ENCODE measurements around the gene UBR2. TPM values are rescaled to one million over a fixed set of nuclear protein-coding genes. Genes with fewer than 3 reads are reported as not detected.
A peak's percentile ranks its signal among the peaks of the same experiment; 100 is the strongest.
"Not testable (repeated sequence)": the region's sequence is repeated elsewhere in the genome, so short reads cannot be mapped to it uniquely, and the experiment has no call there.

Gene UBR2
- total RNA-seq, 1 donor from 2014 or later = 40.8 TPM

- Mint-ChIP-seq H3K36me3 (ENCODE audit: low read depth) (no peaks in the 10 kb centered on the region), H3K27ac (no peak overlapping the region), H3K4me1 (peaks cover 11% of the 10 kb centered on the region), H3K4me3 (no peak overlapping the region), H3K27me3 (no peaks in the 10 kb centered on the region), H3K9me3 (no peaks in the 10 kb centered on the region)
- intact Hi-C loops (cut with micrococcal nuclease) = no loop called here
- ATAC-seq (ENCODE audit: low read depth) (no peak), DNase-seq (no peak)
- ChIA-PET POLR2A (interaction anchor here (0.6 kb wide), 1 partner anchor 17 kb away, joined by 3 read pairs; no protein-coding TSS in a partner anchor), CTCF (interaction anchor here (0.7 to 1.3 kb wide), 3 partner anchors 20 to 469 kb away, joined by 3 read pairs; no protein-coding TSS in a partner anchor)
- TF ChIP-seq CTCF (IDR thresholded peaks at IDR 0.05) = no peak
Measured at GRCh38 chr6:42552380-42552779, 11.4 kb upstream of the UBR2 start.

GRCh38 chr6:42555477-42556457, 8.1 kb upstream of the UBR2 start:
- Mint-ChIP-seq H3K36me3 (ENCODE audit: low read depth) (no peaks in the 10 kb centered on the region), H3K4me3 (no peak overlapping the region), H3K27me3 (no peaks in the 10 kb centered on the region), H3K4me1 (peaks cover 4% of the 10 kb centered on the region), H3K9me3 (no peaks in the 10 kb centered on the region), H3K27ac (no peak overlapping the region)
- CTCF ChIA-PET = interaction anchor here (4.6 kb wide), 1 partner anchor 8 kb away, joined by 27 read pairs; no protein-coding TSS in a partner anchor
- ATAC-seq (ENCODE audit: low read depth) = peak; percentile 34
- intact Hi-C loops (cut with micrococcal nuclease) = no loop called here
- POLR2A ChIA-PET = interaction anchor here (0.6 kb wide), 1 partner anchor 244 kb away, joined by 4 read pairs; no protein-coding TSS in a partner anchor
- DNase-seq = no peak
- no peak for TF ChIP-seq CTCF (IDR thresholded peaks at IDR 0.05)

- H3K4me1 Mint-ChIP-seq = peaks cover 4% of the 10 kb centered on the region
- ATAC-seq (ENCODE audit: low read depth) (no peak), DNase-seq (no peak)
- H3K27me3 Mint-ChIP-seq = no peaks in the 10 kb centered on the region
- H3K27ac Mint-ChIP-seq = no peak overlapping the region
- CTCF ChIA-PET = interaction anchor here (4.6 kb wide), 1 partner anchor 9 kb away, joined by 27 read pairs; no protein-coding TSS in a partner anchor
- H3K36me3 Mint-ChIP-seq (ENCODE audit: low read depth) = no peaks in the 10 kb centered on the region
- intact Hi-C loops (cut with micrococcal nuclease) = no loop called here
- POLR2A ChIA-PET = interaction anchor here (0.6 kb wide), 1 partner anchor 243 kb away, joined by 4 read pairs; no protein-coding TSS in a partner anchor
- no peak overlapping the region for H3K4me3 Mint-ChIP-seq
- TF ChIP-seq CTCF (IDR thresholded peaks at IDR 0.05) = no peak
- H3K9me3 Mint-ChIP-seq = no peaks in the 10 kb centered on the region
Measured at GRCh38 chr6:42556462-42556861, 7.4 kb upstream of the UBR2 start.

GRCh38 chr6:42559276-42559675, 4.6 kb upstream of the UBR2 start:
- peaks cover 10% of the 10 kb centered on the region for H3K4me1 Mint-ChIP-seq
- H3K36me3 Mint-ChIP-seq (ENCODE audit: low read depth); H3K9me3 Mint-ChIP-seq; intact Hi-C loops (cut with micrococcal nuclease); ATAC-seq (ENCODE audit: low read depth); H3K27me3 Mint-ChIP-seq; H3K4me3 Mint-ChIP-seq; H3K27ac Mint-ChIP-seq; DNase-seq: not testable (repeated sequence)
- CTCF ChIA-PET = interaction anchor here (4.6 kb wide), 1 partner anchor 12 kb away, joined by 27 read pairs; no protein-coding TSS in a partner anchor
- POLR2A ChIA-PET = interaction anchor here (0.6 kb wide), 1 partner anchor 11 kb away, joined by 3 read pairs; no protein-coding TSS in a partner anchor

- ChIA-PET CTCF (interaction anchor here (0.9 kb wide), 1 partner anchor 14 kb away, joined by 6 read pairs; no protein-coding TSS in a partner anchor), POLR2A (interaction anchor here (0.6 kb wide), 1 partner anchor 78 kb away, joined by 3 read pairs; no protein-coding TSS in a partner anchor)
- Mint-ChIP-seq H3K4me3 (no peak overlapping the region), H3K36me3 (ENCODE audit: low read depth) (peaks cover 16% of the 10 kb centered on the region), H3K9me3 (no peaks in the 10 kb centered on the region), H3K27ac (no peak overlapping the region), H3K27me3 (no peaks in the 10 kb centered on the region), H3K4me1 (peaks cover 32% of the 10 kb centered on the region)
- intact Hi-C loops (cut with micrococcal nuclease) = loop anchor here (2.0 to 10.0 kb wide), 7 partner anchors 330 to 1703 kb away; partner anchors contain the start of genes BYSL, KLHDC3, LRRC73 and MEA1
- DNase-seq (no peak), ATAC-seq (ENCODE audit: low read depth) (no peak)
- no peak for TF ChIP-seq CTCF (IDR thresholded peaks at IDR 0.05)
Measured at GRCh38 chr6:42561986-42562385, 1.8 kb upstream of the UBR2 start.

Measured in activated B cell treated with CpG ODN at 0.5 μM for 24 hours (primary cell).